K562 (cell line): ENCODE measurements around the gene GNGT1. TPM values are rescaled to one million over a fixed set of nuclear protein-coding genes. Genes with fewer than 3 reads are reported as not detected.

Source experiments
- FOXK2 ChIP-seq, 2 experiments: fragments of 450-650 bp; IDR thresholded peaks in 1 of 2; conservative IDR thresholded peaks in 1 of 2; 2 replicates each; pipeline ENCODE4 v1.6.1; 2016; ENCODE audit warnings: low read depth in 2 of 2, mild to moderate bottlenecking in 1 of 2
- KLF16 ChIP-seq: IDR thresholded peaks from 2 replicates; pipeline ENCODE4 v1.6.1; 2016; ENCODE audit warnings: antibody characterized with exemption
- L3MBTL2 ChIP-seq: fragments of 450-650 bp; IDR thresholded peaks from 2 replicates; pipeline ENCODE4 v1.6.1; 2016; ENCODE audit warnings: mild to moderate bottlenecking, moderate library complexity
- MEF2A ChIP-seq: IDR thresholded peaks from 2 replicates; pipeline ENCODE4 v1.6.1; 2011; ENCODE audit warnings: low read depth, mild to moderate bottlenecking, low read length, moderate library complexity; ENCODE audit not compliant: control insufficient read depth
- MEF2D ChIP-seq: conservative IDR thresholded peaks from 2 replicates; pipeline ENCODE4 v1.6.1; 2016; ENCODE audit warnings: low read depth, missing genetic modification characterization, missing compliant biosample characterization
- SUPT5H ChIP-seq: fragments of 450-650 bp; IDR thresholded peaks from 2 replicates; pipeline ENCODE4 v1.6.1; 2016
- TAF7 ChIP-seq: fragments of 450-650 bp; IDR thresholded peaks from 2 replicates; pipeline ENCODE4 v1.6.1; 2016; ENCODE audit warnings: missing genetic modification characterization, missing compliant biosample characterization
- TBL1XR1 ChIP-seq, 2 experiments: IDR thresholded peaks; 2 replicates each; pipeline ENCODE4 v1.6.1; 2012; ENCODE audit warnings: improper control_type of control experiment in 2 of 2, low read length in 2 of 2, mild to moderate bottlenecking in 1 of 2
- TSC22D4 ChIP-seq: fragments of 450-650 bp; IDR thresholded peaks from 2 replicates; pipeline ENCODE4 v1.6.1; 2016; ENCODE audit warnings: missing genetic modification characterization, missing biosample characterization, control low read depth
- XRCC5 ChIP-seq: fragments of 200-400 bp; formaldehyde crosslinking; IDR thresholded peaks from 2 replicates; pipeline ENCODE4 v1.6.1; 2017; ENCODE audit warnings: low read depth, mild to moderate bottlenecking, low read length
- ZBTB17 ChIP-seq: fragments of 450-650 bp; formaldehyde crosslinking; IDR thresholded peaks from 2 replicates; pipeline ENCODE4 v1.4.0; 2020; ENCODE audit warnings: mild to moderate bottlenecking
- ZNF707 ChIP-seq: fragments of 250-450 bp; sonication (Bioruptor Pico); conservative IDR thresholded peaks from 2 replicates; pipeline ENCODE4 v1.8.0; 2022; ENCODE audit warnings: inconsistent platforms, mild to moderate bottlenecking, moderate library complexity
- polyA plus RNA-seq, 8 experiments: library from polyadenylated mRNA; depleted of rRNA in 4 of 8; stranded (reverse) in 5 of 8; unstranded in 3 of 8; fragments of >200 nt; fragmentation: Nextera tagmentation in 2 of 8; fragmentation: Illumina TruSeq in 1 of 8; extraction: Ambion mirVana in 2 of 8; extraction: Trizol in 1 of 8; gene quantifications; 2 replicates each; pipeline versions ENCODE4 v1.2.1 to v1.2.3, GENCODE V29; 2011 to 2014; ENCODE audit warnings: inconsistent platforms in 1 of 8, missing spikeins in 1 of 8
- total RNA-seq, 7 experiments: library from RNA; depleted of rRNA in 6 of 7; stranded (reverse); fragments of >200 nt in 6 of 7; fragmentation: Illumina TruSeq in 2 of 7; extraction: Trizol in 2 of 7; gene quantifications; 2 replicates each; pipeline versions ENCODE4 v1.2.1 to v1.2.3, GENCODE V29; 2011 to 2021; ENCODE audit warnings: low replicate concordance in 1 of 7
- TF ChIP-seq, protein P1 (sequence below): fragments of 250-450 bp; sonication (Bioruptor Pico); IDR thresholded peaks from 2 replicates; pipeline ENCODE4 v1.5.0; 2021; ENCODE audit warnings: mild to moderate bottlenecking, moderate library complexity
- TF ChIP-seq, protein P2 (sequence below): fragments of 450-650 bp; IDR thresholded peaks from 2 replicates; pipeline ENCODE4 v1.7.1; 2018; ENCODE audit warnings: mild to moderate bottlenecking, low read depth; ENCODE audit not compliant: partially characterized antibody
- TF ChIP-seq, protein P3 (sequence below): sonication (generic); formaldehyde crosslinking; IDR thresholded peaks from 2 replicates; pipeline ENCODE4 v1.8.1; 2022; ENCODE audit warnings: missing genetic modification reagents
- TF ChIP-seq, protein P4 (sequence below), 3 experiments: fragments of 200-800 bp in 1 of 3; fragments of 250-450 bp in 1 of 3; fragments of 450-650 bp in 1 of 3; sonication (Bioruptor Pico) in 1 of 3; sonication (Bioruptor generic) in 1 of 3; formaldehyde crosslinking in 1 of 3; IDR thresholded peaks; 2 replicates each; pipeline versions ENCODE4 v1.6.1 to v1.8.0; 2016 to 2022; ENCODE audit warnings: mild to moderate bottlenecking in 2 of 3, missing genetic modification characterization in 2 of 3, missing compliant biosample characterization in 1 of 3, moderate library complexity in 1 of 3

The GNGT1 gene
- total and polyA plus RNA-seq, 9 of the 15 experiments (the other 6 are each of a cell fraction or from before 2014, with no cell fraction given): 0.04 to 0.83 (median 0.51) TPM; not detected in 2

DNA sequence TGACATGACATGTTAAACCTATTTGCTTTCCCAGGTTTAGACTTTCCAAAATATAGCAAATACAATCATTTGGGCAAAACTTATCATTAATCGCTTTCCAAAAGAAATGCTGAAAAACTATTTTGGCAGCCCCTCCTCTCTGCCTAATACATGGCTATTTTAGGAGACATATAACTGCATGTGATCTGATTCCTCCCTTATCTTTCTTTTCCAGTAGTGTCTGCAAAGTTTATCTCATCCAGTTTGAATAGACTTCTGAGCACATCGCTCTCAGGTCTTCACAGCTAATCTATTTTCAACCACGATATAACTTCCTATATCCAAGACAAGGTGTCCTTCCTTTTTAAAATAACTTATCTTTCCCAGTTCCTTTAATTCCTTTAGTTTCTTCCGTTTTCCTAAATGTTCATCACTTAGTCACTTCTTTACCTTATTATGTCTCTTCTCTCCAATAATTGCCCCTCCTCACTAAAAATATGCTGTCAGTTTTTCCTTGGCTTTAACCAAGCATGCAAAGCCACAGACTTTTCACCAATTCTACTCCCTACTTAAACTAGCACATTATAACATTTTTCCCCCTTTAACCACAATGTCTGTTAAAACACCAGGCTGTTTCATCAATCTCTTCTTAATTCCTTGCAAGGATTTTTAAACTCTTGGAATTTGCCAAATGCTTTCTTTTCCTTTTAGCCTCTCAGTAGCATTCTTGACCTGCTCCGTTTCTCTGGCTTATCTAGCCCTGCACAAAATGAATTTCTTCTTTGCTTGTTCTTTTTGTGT lies 39.6 kb downstream of the GNGT1 start (continued):
- TF ChIP-seq, protein P1, sequence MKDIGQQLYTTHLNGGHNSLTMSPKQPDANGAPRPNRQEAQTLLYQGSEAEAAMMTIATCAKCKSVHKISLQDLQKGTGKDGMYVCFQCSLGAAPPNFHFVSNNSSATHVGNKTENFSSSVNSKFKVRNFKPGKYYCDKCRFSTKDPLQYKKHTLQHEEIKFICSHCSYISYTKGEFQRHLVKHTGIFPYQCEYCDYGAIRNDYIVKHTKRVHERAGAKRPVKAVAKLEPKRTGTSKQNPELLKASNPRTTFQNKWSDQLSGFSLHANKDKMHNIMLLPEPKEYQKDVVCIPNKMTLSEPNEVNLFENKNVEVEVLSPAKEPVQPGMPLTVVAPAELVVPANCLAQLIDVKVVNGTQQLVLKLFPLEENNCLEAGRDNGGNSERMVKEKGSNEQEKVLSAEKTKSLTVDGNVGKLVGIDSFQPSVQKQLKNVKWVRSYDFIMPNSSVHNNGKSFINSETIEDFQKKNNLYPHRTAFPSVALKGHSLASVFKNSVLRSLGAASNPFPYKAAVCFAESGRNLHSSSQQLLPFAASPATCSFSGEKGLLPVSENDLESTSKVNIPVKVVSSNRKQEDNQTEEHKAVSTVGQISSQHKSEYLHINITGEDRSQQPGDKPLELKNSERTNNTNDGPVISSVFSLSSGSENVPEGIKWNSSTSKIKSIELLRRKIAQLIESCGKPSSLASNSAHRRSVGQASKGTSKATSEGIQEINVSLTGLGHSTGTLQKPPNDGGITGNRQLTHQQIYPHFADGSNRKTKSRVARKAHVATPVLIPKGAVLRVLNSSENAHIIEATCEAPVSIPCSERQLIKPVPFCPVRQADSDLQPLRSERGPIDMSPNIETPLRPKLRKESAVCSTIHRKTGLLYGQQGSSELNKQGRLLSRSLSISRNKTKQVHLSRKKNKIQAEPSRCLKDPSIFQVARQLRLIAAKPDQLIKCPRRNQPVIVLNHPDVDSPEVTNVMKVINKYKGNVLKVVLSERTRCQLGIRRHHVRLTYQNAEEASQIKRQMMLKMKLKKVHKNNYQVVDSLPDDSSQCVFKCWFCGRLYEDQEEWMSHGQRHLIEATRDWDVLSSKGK (CRISPR knock-in tag): no peak
- no peak for TF ChIP-seq TAF7
- TF ChIP-seq MEF2D (tag): peak; percentile 98
- no peak for TF ChIP-seq XRCC5
- no peak for TF ChIP-seq TSC22D4 (tag)
- TF ChIP-seq ZBTB17 (CRISPR knock-in tag): peak; percentile 86
- TF ChIP-seq SUPT5H: no peak
- TF ChIP-seq, protein P2, sequence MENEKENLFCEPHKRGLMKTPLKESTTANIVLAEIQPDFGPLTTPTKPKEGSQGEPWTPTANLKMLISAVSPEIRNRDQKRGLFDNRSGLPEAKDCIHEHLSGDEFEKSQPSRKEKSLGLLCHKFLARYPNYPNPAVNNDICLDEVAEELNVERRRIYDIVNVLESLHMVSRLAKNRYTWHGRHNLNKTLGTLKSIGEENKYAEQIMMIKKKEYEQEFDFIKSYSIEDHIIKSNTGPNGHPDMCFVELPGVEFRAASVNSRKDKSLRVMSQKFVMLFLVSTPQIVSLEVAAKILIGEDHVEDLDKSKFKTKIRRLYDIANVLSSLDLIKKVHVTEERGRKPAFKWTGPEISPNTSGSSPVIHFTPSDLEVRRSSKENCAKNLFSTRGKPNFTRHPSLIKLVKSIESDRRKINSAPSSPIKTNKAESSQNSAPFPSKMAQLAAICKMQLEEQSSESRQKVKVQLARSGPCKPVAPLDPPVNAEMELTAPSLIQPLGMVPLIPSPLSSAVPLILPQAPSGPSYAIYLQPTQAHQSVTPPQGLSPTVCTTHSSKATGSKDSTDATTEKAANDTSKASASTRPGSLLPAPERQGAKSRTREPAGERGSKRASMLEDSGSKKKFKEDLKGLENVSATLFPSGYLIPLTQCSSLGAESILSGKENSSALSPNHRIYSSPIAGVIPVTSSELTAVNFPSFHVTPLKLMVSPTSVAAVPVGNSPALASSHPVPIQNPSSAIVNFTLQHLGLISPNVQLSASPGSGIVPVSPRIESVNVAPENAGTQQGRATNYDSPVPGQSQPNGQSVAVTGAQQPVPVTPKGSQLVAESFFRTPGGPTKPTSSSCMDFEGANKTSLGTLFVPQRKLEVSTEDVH: no peak
- TF ChIP-seq MEF2A: peak; percentile 89
- TF ChIP-seq ZNF707 (CRISPR knock-in tag): no peak
- TF ChIP-seq FOXK2 (conservative IDR thresholded peaks at IDR 0.05 in 1 of 2, IDR thresholded peaks at IDR 0.05 in 1 of 2; ENCODE audit: low read depth in 2 of 2): no peak
- TF ChIP-seq KLF16: peak; percentile 58
- no peak for TF ChIP-seq TBL1XR1 (IDR thresholded peaks at IDR 0.05; ENCODE audit: low read length in 2 of 2)
- 0 out of 2 replicates have a peak, but pooled peaks have one; percentile 23 for TF ChIP-seq L3MBTL2
- TF ChIP-seq, protein P3, sequence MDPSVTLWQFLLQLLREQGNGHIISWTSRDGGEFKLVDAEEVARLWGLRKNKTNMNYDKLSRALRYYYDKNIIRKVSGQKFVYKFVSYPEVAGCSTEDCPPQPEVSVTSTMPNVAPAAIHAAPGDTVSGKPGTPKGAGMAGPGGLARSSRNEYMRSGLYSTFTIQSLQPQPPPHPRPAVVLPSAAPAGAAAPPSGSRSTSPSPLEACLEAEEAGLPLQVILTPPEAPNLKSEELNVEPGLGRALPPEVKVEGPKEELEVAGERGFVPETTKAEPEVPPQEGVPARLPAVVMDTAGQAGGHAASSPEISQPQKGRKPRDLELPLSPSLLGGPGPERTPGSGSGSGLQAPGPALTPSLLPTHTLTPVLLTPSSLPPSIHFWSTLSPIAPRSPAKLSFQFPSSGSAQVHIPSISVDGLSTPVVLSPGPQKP (CRISPR knock-in tag): no peak
- TF ChIP-seq, protein P4, sequence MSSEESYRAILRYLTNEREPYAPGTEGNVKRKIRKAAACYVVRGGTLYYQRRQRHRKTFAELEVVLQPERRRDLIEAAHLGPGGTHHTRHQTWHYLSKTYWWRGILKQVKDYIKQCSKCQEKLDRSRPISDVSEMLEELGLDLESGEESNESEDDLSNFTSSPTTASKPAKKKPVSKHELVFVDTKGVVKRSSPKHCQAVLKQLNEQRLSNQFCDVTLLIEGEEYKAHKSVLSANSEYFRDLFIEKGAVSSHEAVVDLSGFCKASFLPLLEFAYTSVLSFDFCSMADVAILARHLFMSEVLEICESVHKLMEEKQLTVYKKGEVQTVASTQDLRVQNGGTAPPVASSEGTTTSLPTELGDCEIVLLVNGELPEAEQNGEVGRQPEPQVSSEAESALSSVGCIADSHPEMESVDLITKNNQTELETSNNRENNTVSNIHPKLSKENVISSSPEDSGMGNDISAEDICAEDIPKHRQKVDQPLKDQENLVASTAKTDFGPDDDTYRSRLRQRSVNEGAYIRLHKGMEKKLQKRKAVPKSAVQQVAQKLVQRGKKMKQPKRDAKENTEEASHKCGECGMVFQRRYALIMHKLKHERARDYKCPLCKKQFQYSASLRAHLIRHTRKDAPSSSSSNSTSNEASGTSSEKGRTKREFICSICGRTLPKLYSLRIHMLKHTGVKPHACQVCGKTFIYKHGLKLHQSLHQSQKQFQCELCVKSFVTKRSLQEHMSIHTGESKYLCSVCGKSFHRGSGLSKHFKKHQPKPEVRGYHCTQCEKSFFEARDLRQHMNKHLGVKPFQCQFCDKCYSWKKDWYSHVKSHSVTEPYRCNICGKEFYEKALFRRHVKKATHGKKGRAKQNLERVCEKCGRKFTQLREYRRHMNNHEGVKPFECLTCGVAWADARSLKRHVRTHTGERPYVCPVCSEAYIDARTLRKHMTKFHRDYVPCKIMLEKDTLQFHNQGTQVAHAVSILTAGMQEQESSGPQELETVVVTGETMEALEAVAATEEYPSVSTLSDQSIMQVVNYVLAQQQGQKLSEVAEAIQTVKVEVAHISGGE (CRISPR knock-in tag; IDR thresholded peaks at IDR 0.05): 0 out of 6 replicates have a peak, but pooled peaks of 1 of the 3 experiments have one; percentile 19
